ENCODE measurements around the gene MYH14. TPM values are rescaled to one million over a fixed set of nuclear protein-coding genes. Genes with fewer than 3 reads are reported as not detected.

MYH14 gene
- total and polyA plus RNA-seq, 2 of the 8 experiments (the other 6 are each of a cell fraction or from before 2014, with no cell fraction given): 17.3 to 28.6 TPM

- Histone ChIP-seq H3K27ac (ENCODE audit: low read depth, low read length) (no peak overlapping the region), H2BK120ac (replicated peaks; ENCODE audit: low read depth, low read length) (no peak overlapping the region)
- POLR2A ChIA-PET (ENCODE audit: partially characterized antibody): interaction anchor here (0.5 to 1.7 kb wide), 4 partner anchors 9 to 107 kb away, joined by 3 to 5 read pairs (median 4); partner anchors contain the start of gene KCNC3
Observed at GRCh38 chr19:50300814-50301606, 97.6 kb downstream of the MYH14 start.

More at GRCh38 chr19:50300814-50301606, 97.6 kb downstream of the MYH14 start:
- H3K23ac ChIP-seq (ENCODE audit: insufficient read length): no peak overlapping the region
- no peak overlapping the region for H4K5ac ChIP-seq (ENCODE audit: insufficient read length, low read depth, low read length)
- no peak overlapping the region for H2AFZ ChIP-seq (ENCODE audit: low read length)
- H3K9ac ChIP-seq (replicated peaks in 1 of 4; ENCODE audit: extremely low read depth in 1 of 4, low read depth in 3 of 4, low read length in 3 of 4): no peak overlapping the region
- H3K4me3 ChIP-seq (ENCODE audit: extremely low read depth in 1 of 4, insufficient read depth in 2 of 4, low read depth in 3 of 4, low read length in 4 of 4): no peak overlapping the region
- no peaks in the 10 kb centered on the region for H3K23me2 ChIP-seq (ENCODE audit: low read depth, low read length)
- no peak overlapping the region for H3K4ac ChIP-seq (replicated peaks; ENCODE audit: insufficient read length, low read depth, low read length)
- no peaks in the 10 kb centered on the region for H4K20me1 ChIP-seq (replicated peaks in 1 of 2; ENCODE audit: control insufficient read depth in 1 of 2, insufficient read depth in 2 of 2, low read length in 2 of 2)
- no peak overlapping the region for H3K14ac ChIP-seq (ENCODE audit: insufficient read length)
- H3K18ac ChIP-seq (ENCODE audit: extremely low read depth, low read length): no peak overlapping the region
- H3K27me3 ChIP-seq (replicated peaks in 1 of 4; ENCODE audit: control insufficient read depth in 3 of 4, extremely low read depth in 1 of 4, insufficient read depth in 3 of 4, low read length in 3 of 4): no peaks in the 10 kb centered on the region; a peak in 1 of 7 replicates
- CTCF ChIA-PET (ENCODE audit: partially characterized antibody): interaction anchor here (1.2 kb wide), 1 partner anchor 22 kb away, joined by 4 read pairs; no protein-coding TSS in a partner anchor
- no peak overlapping the region for H2AK5ac ChIP-seq (ENCODE audit: low read depth, low read length)
- no peak overlapping the region for H2BK15ac ChIP-seq (ENCODE audit: low read length)
- H4K91ac ChIP-seq (replicated peaks; ENCODE audit: insufficient read length, low read length): no peak overlapping the region
- no peak overlapping the region for H2BK12ac ChIP-seq (ENCODE audit: low read depth, low read length)
- no peak overlapping the region for H3K4me2 ChIP-seq (ENCODE audit: insufficient read depth in 1 of 2, low read depth in 2 of 2, low read length in 2 of 2)
- peaks cover 0 to 13% (median 5%) of the 10 kb centered on the region in 4 experiments; a peak in 4 of 8 replicates for H3K36me3 ChIP-seq (ENCODE audit: control insufficient read depth in 2 of 4, insufficient read depth in 4 of 4, low read length in 3 of 4)
- 87% methylated on average over 10 of the region's 10 CpGs; no CpG with 5 or more reads in 1 of the 2 experiments for WGBS, 2 experiments (ENCODE audit: extremely low coverage in 1 of 2, insufficient coverage in 1 of 2, insufficient read length in 1 of 2, insufficient replicate concordance in 2 of 2, low coverage in 1 of 2, low lambda C conversion rate in 2 of 2, missing lambda C conversion rate in 1 of 2)
- H3K56ac ChIP-seq (replicated peaks; ENCODE audit: insufficient read length, low read depth, low read length): no peak overlapping the region
- no peak overlapping the region for H2BK5ac ChIP-seq (ENCODE audit: low read depth, low read length)
- no peak overlapping the region for H2BK20ac ChIP-seq (ENCODE audit: low read length)
- H4K8ac ChIP-seq (ENCODE audit: extremely low read depth, insufficient read depth, low read length): no peak overlapping the region
- no peaks in the 10 kb centered on the region for H3K4me1 ChIP-seq (replicated peaks in 1 of 4; ENCODE audit: control insufficient read depth in 3 of 4, insufficient read depth in 4 of 4, low read length in 3 of 4)
- no peaks in the 10 kb centered on the region for H3K79me1 ChIP-seq (ENCODE audit: low read depth, low read length)
- FAIRE-seq: no peak
- DNase-seq (ENCODE audit: low read depth in 1 of 2, low spot score in 2 of 2): no peak
- no peaks in the 10 kb centered on the region for H3K79me2 ChIP-seq (ENCODE audit: control insufficient read depth in 1 of 2, insufficient read depth in 2 of 2, low read length in 2 of 2)
- no peaks in the 10 kb centered on the region for H3K9me3 ChIP-seq (ENCODE audit: insufficient read depth in 2 of 2, low read depth in 1 of 2, low read length in 1 of 2)
